WTC11 (cell line): Measurements from ENCODE around the gene CASP4.
"Not testable (repeated sequence)": the region's sequence is repeated elsewhere in the genome, so short reads cannot be mapped to it uniquely, and the experiment has no call there.

ENCODE experiments used
- CBFB ChIP-seq: sonication (generic); formaldehyde crosslinking; IDR thresholded peaks from 2 replicates; pipeline ENCODE4 v1.8.1; 2022; ENCODE audit warnings: mild to moderate bottlenecking, low read depth, missing genetic modification reagents
- CTCF ChIP-seq: fragments of 200-600 bp; IDR thresholded peaks from 2 replicates; pipeline ENCODE4 v1.8.0; 2022; ENCODE audit warnings: antibody characterized with exemption
- E2F4 ChIP-seq: sonication (generic); formaldehyde crosslinking; IDR thresholded peaks from 2 replicates; pipeline ENCODE4 v1.8.1; 2022; ENCODE audit warnings: low read depth, mild to moderate bottlenecking, moderate library complexity, missing genetic modification reagents, borderline replicate concordance
- SMAD4 ChIP-seq: sonication (generic); formaldehyde crosslinking; IDR thresholded peaks from 2 replicates; pipeline ENCODE4 v1.8.0; 2022; ENCODE audit warnings: mild to moderate bottlenecking, missing genetic modification reagents
- TEAD4 ChIP-seq: sonication (generic); formaldehyde crosslinking; IDR thresholded peaks from 2 replicates; pipeline ENCODE4 v1.8.0; 2022; ENCODE audit warnings: mild to moderate bottlenecking, missing genetic modification reagents

GRCh38 chr11:104972924-104973323 is 4.5 kb upstream of the CASP4 start:
- TF ChIP-seq TEAD4; CTCF; CBFB; SMAD4 (CRISPR knock-in tag); E2F4 (CRISPR knock-in tag): not testable (repeated sequence)
